ENCODE measurements around the gene LETM1. TPM values are rescaled to one million over a fixed set of nuclear protein-coding genes. Genes with fewer than 3 reads are reported as not detected.
A peak's percentile ranks its signal among the peaks of the same experiment; 100 is the strongest.

LETM1 gene
- total and polyA plus RNA-seq, 2 experiments from 2014 or later: 23.3 to 68.9 TPM

DNA sequence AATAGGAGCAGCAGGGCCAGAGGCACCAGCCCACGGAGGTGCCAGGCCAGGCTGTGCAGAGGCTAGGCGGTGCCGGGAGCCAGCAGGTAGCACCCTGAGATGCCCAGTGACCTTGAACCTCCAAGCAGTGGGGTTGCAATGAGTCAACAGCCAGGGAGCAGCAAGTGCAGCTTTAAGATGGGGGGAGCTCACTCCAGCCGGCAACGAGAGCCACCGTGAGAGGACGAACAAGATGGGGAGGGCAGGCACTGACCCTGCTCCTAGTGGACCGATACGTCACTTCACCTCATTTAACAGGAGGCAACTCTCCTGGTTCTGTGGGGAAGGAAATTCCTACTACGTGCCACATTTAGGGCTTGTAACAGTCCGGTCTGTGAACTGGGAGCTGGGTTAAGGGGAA, 4.8 kb downstream of the LETM1 start:
- Mint-ChIP-seq H3K27me3 (ENCODE audit: insufficient read depth, low read depth, poor library complexity) (peaks cover 13% of the 10 kb centered on the region), H3K4me1 (peaks cover 22% of the 10 kb centered on the region), H3K4me3 (no peak overlapping the region), H3K9me3 (no peaks in the 10 kb centered on the region; the same call in 2 of the 3 replicates), H3K36me3 (ENCODE audit: low read depth) (peaks cover 16% of the 10 kb centered on the region; the same call in 2 of the 3 replicates), H3K27ac (no peak overlapping the region)
- no peak overlapping the region for H3K4me2 ChIP-seq
- H3K27me3 ChIP-seq (ENCODE audit: insufficient read depth): peaks cover 7% of the 10 kb centered on the region
- no peaks in the 10 kb centered on the region for H3F3A ChIP-seq (replicated peaks; ENCODE audit: low read depth)
- peaks cover 37% of the 10 kb centered on the region for H4K20me1 ChIP-seq (replicated peaks; ENCODE audit: insufficient read depth)
- no peaks in the 10 kb centered on the region for H3K36me3 ChIP-seq (ENCODE audit: insufficient read depth)
- peaks cover 40% of the 10 kb centered on the region for H3K79me2 ChIP-seq (replicated peaks; ENCODE audit: insufficient read depth)
- TF ChIP-seq CREB1 (CRISPR knock-in tag; IDR thresholded peaks at IDR 0.05; ENCODE audit: low read depth): no peak
- TF ChIP-seq, protein P1, sequence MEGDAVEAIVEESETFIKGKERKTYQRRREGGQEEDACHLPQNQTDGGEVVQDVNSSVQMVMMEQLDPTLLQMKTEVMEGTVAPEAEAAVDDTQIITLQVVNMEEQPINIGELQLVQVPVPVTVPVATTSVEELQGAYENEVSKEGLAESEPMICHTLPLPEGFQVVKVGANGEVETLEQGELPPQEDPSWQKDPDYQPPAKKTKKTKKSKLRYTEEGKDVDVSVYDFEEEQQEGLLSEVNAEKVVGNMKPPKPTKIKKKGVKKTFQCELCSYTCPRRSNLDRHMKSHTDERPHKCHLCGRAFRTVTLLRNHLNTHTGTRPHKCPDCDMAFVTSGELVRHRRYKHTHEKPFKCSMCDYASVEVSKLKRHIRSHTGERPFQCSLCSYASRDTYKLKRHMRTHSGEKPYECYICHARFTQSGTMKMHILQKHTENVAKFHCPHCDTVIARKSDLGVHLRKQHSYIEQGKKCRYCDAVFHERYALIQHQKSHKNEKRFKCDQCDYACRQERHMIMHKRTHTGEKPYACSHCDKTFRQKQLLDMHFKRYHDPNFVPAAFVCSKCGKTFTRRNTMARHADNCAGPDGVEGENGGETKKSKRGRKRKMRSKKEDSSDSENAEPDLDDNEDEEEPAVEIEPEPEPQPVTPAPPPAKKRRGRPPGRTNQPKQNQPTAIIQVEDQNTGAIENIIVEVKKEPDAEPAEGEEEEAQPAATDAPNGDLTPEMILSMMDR (conservative IDR thresholded peaks at IDR 0.05; ENCODE audit: low read depth in 2 of 2): no peak
- no peak for TF ChIP-seq JUNB (IDR thresholded peaks at IDR 0.05; ENCODE audit: unreplicated experiment)
- no peak for TF ChIP-seq EZH2 (IDR thresholded peaks at IDR 0.05; ENCODE audit: low read depth, unreplicated experiment)
- TF ChIP-seq EZH2phosphoT487 (IDR thresholded peaks at IDR 0.05; ENCODE audit: unreplicated experiment): no peak
- TF ChIP-seq ZNF114 (CRISPR knock-in tag; IDR thresholded peaks at IDR 0.05): no peak
- TF ChIP-seq, protein P2, sequence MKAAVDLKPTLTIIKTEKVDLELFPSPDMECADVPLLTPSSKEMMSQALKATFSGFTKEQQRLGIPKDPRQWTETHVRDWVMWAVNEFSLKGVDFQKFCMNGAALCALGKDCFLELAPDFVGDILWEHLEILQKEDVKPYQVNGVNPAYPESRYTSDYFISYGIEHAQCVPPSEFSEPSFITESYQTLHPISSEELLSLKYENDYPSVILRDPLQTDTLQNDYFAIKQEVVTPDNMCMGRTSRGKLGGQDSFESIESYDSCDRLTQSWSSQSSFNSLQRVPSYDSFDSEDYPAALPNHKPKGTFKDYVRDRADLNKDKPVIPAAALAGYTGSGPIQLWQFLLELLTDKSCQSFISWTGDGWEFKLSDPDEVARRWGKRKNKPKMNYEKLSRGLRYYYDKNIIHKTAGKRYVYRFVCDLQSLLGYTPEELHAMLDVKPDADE (IDR thresholded peaks at IDR 0.05): no peak
- no peak for TF ChIP-seq POLR2AphosphoS5 (IDR thresholded peaks at IDR 0.05; ENCODE audit: low read depth)
- TF ChIP-seq, protein P3, sequence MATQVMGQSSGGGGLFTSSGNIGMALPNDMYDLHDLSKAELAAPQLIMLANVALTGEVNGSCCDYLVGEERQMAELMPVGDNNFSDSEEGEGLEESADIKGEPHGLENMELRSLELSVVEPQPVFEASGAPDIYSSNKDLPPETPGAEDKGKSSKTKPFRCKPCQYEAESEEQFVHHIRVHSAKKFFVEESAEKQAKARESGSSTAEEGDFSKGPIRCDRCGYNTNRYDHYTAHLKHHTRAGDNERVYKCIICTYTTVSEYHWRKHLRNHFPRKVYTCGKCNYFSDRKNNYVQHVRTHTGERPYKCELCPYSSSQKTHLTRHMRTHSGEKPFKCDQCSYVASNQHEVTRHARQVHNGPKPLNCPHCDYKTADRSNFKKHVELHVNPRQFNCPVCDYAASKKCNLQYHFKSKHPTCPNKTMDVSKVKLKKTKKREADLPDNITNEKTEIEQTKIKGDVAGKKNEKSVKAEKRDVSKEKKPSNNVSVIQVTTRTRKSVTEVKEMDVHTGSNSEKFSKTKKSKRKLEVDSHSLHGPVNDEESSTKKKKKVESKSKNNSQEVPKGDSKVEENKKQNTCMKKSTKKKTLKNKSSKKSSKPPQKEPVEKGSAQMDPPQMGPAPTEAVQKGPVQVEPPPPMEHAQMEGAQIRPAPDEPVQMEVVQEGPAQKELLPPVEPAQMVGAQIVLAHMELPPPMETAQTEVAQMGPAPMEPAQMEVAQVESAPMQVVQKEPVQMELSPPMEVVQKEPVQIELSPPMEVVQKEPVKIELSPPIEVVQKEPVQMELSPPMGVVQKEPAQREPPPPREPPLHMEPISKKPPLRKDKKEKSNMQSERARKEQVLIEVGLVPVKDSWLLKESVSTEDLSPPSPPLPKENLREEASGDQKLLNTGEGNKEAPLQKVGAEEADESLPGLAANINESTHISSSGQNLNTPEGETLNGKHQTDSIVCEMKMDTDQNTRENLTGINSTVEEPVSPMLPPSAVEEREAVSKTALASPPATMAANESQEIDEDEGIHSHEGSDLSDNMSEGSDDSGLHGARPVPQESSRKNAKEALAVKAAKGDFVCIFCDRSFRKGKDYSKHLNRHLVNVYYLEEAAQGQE (IDR thresholded peaks at IDR 0.05; ENCODE audit: unreplicated experiment): no peak
- TF ChIP-seq NANOG (IDR thresholded peaks at IDR 0.05; ENCODE audit: borderline replicate concordance): no peak
- DNase-seq (ENCODE audit: low spot score) (no peak), ATAC-seq (peak; percentile 2; the same call in 1 of the 3 replicates)
- H3K27ac ChIP-seq (ENCODE audit: low read depth): no peak overlapping the region
- H2AFZ ChIP-seq: no peak overlapping the region
- no peak overlapping the region for H3K4me3 ChIP-seq
- H3K9me2 ChIP-seq (ENCODE audit: insufficient read depth): no peaks in the 10 kb centered on the region
- H3K4me1 ChIP-seq (ENCODE audit: insufficient read depth): no peaks in the 10 kb centered on the region

All from GM23338 (cell line).